Stimulated activated CD8-positive, alpha-beta memory T cell treated with anti-CD3 and anti-CD28 coated beads, Interleukin-7, amount 100 ng/mL, for 48 hours (primary cell): ENCODE data around the gene ASCL2.

Experiments
- DNase-seq, 2 donors: peaks; one replicate each; pipeline ENCODE4 v3.0.0-alpha.2; 2020; ENCODE audit warnings: low read depth in 1 of 2; ENCODE audit errors: extremely low read depth in 1 of 2

Gene ASCL2

GRCh38 chr11:2275334-2276279 is 5.2 kb upstream of the ASCL2 start:
- DNase-seq: no peak

DNA sequence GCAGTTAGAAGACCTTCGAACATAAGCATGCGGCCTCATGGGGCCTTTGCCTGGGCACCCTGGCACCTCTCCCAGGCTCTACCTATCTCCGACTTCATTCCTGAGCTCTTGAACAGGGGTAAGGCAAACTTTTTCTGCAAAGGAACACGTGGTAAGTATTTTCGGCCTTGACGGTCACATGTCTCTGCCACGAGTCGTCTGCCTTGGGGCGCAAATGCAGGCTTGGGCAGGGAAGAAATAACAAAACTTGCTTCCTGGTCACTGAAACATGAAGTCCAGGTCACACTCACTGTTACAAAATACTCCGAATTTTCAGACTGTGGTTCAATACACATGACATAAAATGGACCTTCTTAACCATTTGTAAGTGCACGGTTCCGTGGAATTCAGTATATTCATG is 3.4 kb upstream of the ASCL2 start:
- no peak for DNase-seq

GRCh38 chr11:2273311-2273710 is 2.9 kb upstream of the ASCL2 start:
- DNase-seq: no peak

- no peak for DNase-seq
Observed at GRCh38 chr11:2272946-2273280, 2.5 kb upstream of the ASCL2 start.

- DNase-seq: no peak
Observed at GRCh38 chr11:2272228-2272945, 2.0 kb upstream of the ASCL2 start.

DNA sequence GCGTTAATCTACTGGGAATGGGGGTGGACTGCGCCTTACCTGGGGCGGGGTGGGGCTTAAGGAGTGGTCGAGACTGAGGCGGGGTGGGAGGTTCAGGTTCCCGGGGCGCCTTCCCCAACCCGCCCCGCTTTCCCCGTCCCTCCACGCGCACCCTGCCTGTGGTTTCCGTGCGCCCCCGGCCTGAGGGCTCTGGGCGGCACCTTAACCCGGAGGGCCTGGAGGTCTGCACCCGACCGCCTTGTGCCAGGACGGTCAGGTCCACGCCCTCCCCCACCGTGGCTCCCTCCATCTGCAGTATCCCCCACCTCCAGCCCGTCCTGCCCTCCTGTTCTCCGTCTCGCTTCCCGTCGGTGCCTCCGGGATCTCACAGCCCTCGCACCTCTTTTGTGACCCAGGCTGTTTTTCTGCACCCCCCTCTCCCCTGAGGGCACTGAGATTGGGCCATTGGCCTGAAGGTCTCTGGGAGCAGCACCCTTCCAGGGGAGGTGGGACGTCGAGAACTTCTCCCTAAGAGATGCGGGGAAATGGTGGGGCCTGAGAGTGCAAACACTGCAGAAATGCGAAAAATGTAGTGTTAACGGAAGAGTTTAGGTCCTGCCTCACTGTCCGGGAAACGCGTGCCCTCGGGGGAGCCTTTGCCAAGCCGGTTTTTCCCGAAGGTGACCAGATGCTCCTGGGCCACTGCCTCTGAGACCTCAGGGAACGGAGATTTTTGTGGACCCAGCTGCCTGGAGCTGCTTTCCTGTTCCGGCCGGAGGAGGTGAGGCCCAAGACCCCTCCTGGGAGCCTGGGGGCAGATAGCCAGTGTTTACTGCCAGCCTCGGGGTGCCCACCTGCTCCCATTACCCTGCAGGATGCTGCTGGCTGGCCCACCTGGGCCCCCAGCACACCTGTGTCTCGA is 1.2 kb upstream of the ASCL2 start:
- no peak for DNase-seq

- DNase-seq: no peak
Observed at GRCh38 chr11:2271077-2271326, 614 bp upstream of the ASCL2 start.

DNA sequence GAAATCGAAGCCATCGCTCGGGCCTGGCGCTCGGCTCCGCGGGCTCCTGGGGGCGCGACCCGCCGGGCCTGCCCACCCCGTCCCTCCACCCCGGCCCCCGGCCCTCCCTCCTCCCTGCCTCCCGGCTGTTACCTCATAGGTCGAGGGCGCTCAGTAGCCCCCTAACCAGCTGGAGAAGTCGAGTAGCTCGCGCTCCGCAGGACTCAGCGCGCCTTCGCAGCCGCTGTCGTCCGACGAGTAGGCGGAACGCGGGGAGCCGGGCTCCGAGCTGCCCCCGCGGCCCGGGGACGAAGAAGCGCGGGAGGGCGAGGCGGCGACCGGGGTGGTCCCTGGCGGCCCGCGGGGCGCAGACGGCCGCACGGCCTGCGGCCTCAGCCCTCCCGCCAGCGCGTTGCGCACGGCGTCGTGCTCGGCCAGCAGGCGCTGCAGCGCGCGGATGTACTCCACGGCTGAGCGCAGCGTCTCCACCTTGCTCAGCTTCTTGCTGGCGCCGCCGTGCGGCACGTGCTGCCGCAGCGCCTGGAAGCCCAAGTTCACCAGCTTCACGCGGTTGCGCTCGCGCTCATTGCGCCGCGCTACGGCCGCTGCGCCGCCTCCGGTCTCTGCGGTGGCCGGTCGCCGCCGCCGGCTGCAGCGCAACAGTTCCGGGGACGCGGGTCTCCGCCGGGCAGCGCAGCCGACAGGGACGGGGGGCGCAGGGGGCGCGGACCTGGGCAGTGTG is 627 bp downstream of the ASCL2 start:
- DNase-seq: peak in 1 of 2 donors; percentile 38

- DNase-seq: peak; percentile 56 to 79
Observed at GRCh38 chr11:2268729-2269600, 1.4 kb downstream of the ASCL2 start.

DNA sequence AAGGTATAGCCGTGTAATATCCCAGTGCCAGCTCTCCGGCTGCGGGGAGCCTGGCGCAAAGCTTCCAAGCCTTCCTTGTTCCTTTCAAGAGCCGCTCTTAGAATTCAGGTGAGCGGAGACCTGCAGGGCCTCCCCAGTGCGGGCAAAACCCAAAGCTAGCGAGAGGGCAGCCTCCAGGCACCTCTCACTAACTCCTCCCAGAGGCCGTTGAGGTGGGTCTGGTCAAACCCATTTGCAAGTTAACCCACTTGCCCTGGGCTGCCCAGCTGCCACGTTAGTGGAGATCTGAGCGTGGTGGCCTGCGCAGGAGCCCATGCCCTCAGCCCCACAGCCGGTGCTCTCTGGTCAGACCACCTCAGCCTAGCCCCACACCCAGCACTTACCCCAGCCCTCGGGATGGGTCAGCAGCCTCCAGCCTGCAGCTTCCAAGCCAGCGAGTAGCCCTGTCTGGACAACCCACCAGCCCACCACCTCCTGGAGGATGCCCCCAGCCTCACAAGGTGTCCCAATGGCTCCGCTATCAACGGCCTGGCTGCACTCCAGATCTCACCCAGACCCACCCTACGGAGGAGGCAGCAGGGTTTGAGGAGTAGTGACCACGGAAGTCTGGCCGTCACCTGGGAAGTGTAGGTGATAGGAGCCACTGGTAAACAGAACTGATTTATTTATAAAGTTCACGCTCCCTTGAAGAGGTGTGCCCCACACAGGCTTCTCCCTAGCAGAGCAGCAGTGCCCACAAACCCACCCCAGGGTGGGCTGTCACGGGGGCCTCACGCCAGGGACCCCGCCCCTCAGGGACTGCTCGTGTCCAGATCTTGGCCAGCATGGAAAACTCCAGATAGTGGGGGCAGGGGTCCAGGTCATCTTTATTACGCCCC is 2.3 kb downstream of the ASCL2 start:
- no peak for DNase-seq

DNA sequence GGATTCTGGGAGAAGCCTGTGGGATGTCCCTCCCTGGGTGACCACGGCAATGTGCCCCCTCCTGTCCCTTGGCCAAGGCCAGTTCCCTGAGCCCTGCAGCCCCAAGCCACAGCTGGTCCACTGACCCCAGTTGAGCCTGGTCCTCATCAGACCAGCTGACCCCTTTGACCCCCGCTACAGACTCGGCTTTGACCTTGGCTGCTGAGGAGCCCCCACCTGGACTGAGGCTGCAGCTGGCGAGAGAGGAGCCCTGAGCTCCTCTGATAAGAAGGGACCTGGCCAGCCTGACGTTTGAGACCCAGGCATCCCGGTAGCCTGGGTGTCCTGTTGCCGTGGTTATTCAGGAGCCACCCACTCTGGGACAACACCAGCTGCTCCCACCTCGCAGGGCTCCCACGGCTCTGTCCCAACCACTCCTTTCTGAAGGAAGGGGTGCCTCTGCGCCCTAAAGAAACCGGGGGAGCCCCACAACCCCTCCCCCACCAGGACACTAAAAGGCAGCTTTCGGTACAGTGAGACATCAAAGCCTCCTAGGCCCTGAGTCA is 3.0 kb downstream of the ASCL2 start:
- DNase-seq: no peak

DNA sequence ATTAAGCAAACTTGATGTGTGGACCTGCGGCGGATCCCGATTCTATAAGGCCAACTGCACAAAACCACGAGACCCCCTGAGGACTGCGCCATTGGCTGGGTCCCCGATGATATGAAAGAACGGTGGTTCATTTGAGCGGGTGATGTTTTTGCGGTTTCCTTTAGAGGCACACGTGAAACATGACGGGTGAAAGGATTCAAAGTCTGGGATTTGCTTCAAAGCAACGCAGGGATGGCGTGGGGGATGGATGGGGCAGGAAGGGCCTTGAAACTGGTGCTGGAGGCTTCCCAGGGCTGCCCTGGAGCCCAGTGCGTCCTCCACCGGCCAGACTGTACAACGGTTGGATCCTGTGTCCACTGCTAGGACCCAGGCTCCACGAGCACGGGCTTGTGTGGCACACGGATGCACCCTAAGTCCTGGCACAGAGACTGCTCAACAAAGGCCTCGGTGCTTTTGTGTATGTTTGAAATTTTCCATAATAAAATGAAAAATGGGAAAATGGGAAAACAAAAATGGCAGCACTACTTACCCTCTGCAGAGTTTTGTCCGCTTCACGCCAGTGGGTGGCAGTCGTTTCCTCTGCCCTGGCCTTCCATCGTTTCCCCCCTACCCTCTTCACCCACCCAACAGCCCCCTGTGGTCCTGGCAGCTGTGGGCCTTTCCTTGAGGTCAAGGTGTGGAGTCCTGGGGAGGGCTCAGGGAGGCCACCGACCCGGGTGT is 3.6 kb downstream of the ASCL2 start:
- no peak for DNase-seq

DNA sequence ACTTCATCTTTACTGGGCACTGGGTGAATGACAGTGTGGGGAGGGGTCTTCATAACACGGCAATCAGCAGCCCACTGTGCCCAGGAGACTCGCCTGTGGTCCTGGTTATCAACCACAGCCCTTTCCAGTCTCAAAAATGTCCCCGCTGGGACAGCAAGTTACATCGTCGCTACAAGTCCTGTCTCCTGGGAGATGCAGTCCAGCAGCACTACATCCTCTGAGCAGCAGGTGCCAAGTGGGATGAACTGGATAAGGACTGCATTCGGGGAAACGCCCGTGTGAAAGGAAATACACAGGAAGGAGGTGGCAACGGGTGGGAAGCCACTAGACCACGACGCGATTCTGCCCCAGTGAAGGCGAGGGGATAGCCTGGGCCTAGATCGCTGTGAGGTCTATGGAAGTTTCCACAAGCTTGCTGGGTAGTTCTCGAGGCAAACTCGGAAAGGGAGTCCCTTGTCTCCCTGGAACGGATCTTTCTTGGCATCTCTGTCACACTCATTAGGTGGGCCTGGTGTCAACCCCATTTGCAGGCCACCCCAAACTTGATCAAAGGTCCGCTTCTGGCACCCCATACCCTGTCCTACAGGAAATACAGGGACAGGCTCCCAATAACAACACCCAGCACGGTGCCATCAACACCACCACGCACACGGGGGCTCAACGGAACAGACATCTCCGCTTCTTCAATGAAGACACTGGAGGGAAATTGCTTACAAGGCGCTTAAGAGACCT is 4.4 kb downstream of the ASCL2 start:
- no peak for DNase-seq

- no peak for DNase-seq
Observed at GRCh38 chr11:2265396-2265795, 5.0 kb downstream of the ASCL2 start.

- DNase-seq: no peak
Observed at GRCh38 chr11:2264366-2265053, 5.9 kb downstream of the ASCL2 start.

DNA sequence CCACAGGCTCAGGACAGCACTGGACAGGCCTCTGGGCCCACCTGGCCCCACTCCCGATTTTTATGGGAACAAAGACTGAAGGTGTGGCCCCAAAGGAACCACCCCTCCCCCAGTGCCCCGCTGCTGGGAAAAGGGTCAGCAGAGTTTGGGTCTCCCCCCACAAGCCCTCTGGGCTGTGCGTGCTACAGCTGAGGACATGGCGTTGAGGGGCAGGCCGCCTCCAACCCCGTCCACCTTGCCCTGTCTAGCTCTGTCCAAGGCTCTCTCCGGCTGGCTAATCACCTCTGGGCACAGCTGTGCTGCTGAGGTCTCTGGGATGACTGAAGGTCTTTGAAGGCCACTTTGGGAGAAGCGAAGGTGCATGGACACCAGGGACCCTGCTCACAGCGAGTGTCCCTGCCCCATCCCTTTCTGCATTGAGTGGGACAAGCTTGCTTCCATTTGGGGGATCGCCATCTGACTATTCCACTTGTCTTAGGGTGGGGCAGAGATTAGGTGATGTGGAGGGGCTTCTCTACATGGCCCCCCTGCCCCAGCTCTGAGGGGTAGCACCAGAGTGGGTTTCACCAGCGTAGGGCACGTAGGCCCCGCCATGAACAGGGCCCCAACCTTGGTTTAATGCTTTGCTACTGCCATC is 6.5 kb downstream of the ASCL2 start:
- DNase-seq: no peak
